WERI-Rb-1 (cell line): ENCODE measurements around the gene RABEPK.
"Not testable (repeated sequence)": the region's sequence is repeated elsewhere in the genome, so short reads cannot be mapped to it uniquely, and the experiment has no call there.

ENCODE experiments used
- DNase-seq: peaks from one replicate; pipeline ENCODE4 v3.0.0-alpha.2; 2020
- H3K27ac ChIP-seq: fragments of 250-450 bp; sonication (Bioruptor Pico); 2 replicates; pipeline ENCODE4 v1.5.1; 2020; ENCODE audit warnings: mild to moderate bottlenecking, moderate library complexity
- H3K27me3 ChIP-seq: fragments of 250-450 bp; sonication (Bioruptor Pico); 2 replicates; pipeline ENCODE4 v1.5.1; 2021; ENCODE audit warnings: mild to moderate bottlenecking, low read depth, moderate library complexity; ENCODE audit not compliant: insufficient read depth, severe bottlenecking
- H3K36me3 ChIP-seq: fragments of 250-450 bp; sonication (Bioruptor Pico); 2 replicates; pipeline ENCODE4 v1.5.1; 2020; ENCODE audit warnings: mild to moderate bottlenecking, moderate library complexity
- H3K4me3 ChIP-seq: 2 replicates; pipeline ENCODE4 v1.5.1; 2011; ENCODE audit warnings: low read depth, mild to moderate bottlenecking, control low read depth, low read length
- H3K9me3 ChIP-seq: fragments of 250-450 bp; sonication (Bioruptor Pico); 2 replicates; pipeline ENCODE4 v1.5.1; 2021; ENCODE audit warnings: mild to moderate bottlenecking, moderate library complexity; ENCODE audit not compliant: severe bottlenecking
- CTCF ChIP-seq: IDR thresholded peaks from 2 replicates; pipeline ENCODE4 v1.5.1; 2011; ENCODE audit warnings: low read depth, mild to moderate bottlenecking, control low read depth, inconsistent platforms, low read length

Gene RABEPK

GRCh38 chr9:125177888-125178287 lies 22.5 kb upstream of the RABEPK start:
- TF ChIP-seq CTCF, result no peak
- H3K4me3 ChIP-seq, result no peak overlapping the region
- no peaks in the 10 kb centered on the region for H3K9me3 ChIP-seq
- DNase-seq, result no peak
- no peak overlapping the region for H3K27ac ChIP-seq
- H3K27me3 ChIP-seq, result no peaks in the 10 kb centered on the region
- peaks cover 22% of the 10 kb centered on the region for H3K36me3 ChIP-seq

- H3K36me3 ChIP-seq, result peaks cover 22% of the 10 kb centered on the region
- DNase-seq, H3K9me3 ChIP-seq, H3K27ac ChIP-seq, H3K27me3 ChIP-seq, H3K4me3 ChIP-seq: not testable (repeated sequence)
These were observed 20.6 kb upstream of the RABEPK start for GRCh38 chr9:125179776-125180175.

- Histone ChIP-seq H3K4me3 (no peak overlapping the region), H3K9me3 (no peaks in the 10 kb centered on the region), H3K36me3 (peaks cover 27% of the 10 kb centered on the region), H3K27ac (no peak overlapping the region), H3K27me3 (no peaks in the 10 kb centered on the region)
- no peak for TF ChIP-seq CTCF
- DNase-seq, result no peak
These were observed 19.5 kb upstream of the RABEPK start for GRCh38 chr9:125180876-125181275.

GRCh38 chr9:125181756-125182155 lies 18.6 kb upstream of the RABEPK start:
- not testable (repeated sequence) for DNase-seq, H3K4me3 ChIP-seq, H3K9me3 ChIP-seq, H3K27me3 ChIP-seq, H3K27ac ChIP-seq
- peaks cover 22% of the 10 kb centered on the region for H3K36me3 ChIP-seq

- Histone ChIP-seq H3K27ac (no peak overlapping the region), H3K36me3 (peaks cover 33% of the 10 kb centered on the region)
These were observed 17.3 kb upstream of the RABEPK start for GRCh38 chr9:125183054-125183453.

GRCh38 chr9:125183561-125183960 lies 16.8 kb upstream of the RABEPK start:
- TF ChIP-seq CTCF, result no peak
- peaks cover 31% of the 10 kb centered on the region for H3K36me3 ChIP-seq
- no peak for DNase-seq

More at GRCh38 chr9:125183054-125183453, 17.3 kb upstream of the RABEPK start:
- no peak for DNase-seq
- H3K4me3 ChIP-seq, result no peak overlapping the region
- no peaks in the 10 kb centered on the region for H3K27me3 ChIP-seq
- no peak for TF ChIP-seq CTCF
- H3K9me3 ChIP-seq, result no peaks in the 10 kb centered on the region

GRCh38 chr9:125189011-125189360 lies 11.4 kb upstream of the RABEPK start:
- H3K27me3 ChIP-seq, result no peaks in the 10 kb centered on the region
- peak; percentile 30 for DNase-seq
- H3K4me3 ChIP-seq, result peak overlapping the region; percentile 97
- peak overlapping the region; percentile 87 for H3K27ac ChIP-seq
- peaks cover 18% of the 10 kb centered on the region for H3K36me3 ChIP-seq
- no peaks in the 10 kb centered on the region for H3K9me3 ChIP-seq
- no peak for TF ChIP-seq CTCF

More at GRCh38 chr9:125183561-125183960, 16.8 kb upstream of the RABEPK start:
- Histone ChIP-seq H3K27me3 (no peaks in the 10 kb centered on the region), H3K4me3 (no peak overlapping the region), H3K27ac (no peak overlapping the region), H3K9me3 (no peaks in the 10 kb centered on the region)
